ENCODE data around the gene DDIT3.
A peak's percentile ranks its signal among the peaks of the same experiment; 100 is the strongest.

DDIT3 gene

GRCh38 chr12:57547288-57548012 lies 27.1 kb upstream of the DDIT3 start:
- DNase-seq (ENCODE audit: low read depth in 2 of 3, low spot score in 1 of 3) = no peak

- DNase-seq (ENCODE audit: low read depth in 2 of 3, low spot score in 1 of 3) = peak; percentile 93 to 94 (median 93)
These were observed 26.3 kb upstream of the DDIT3 start, which contains the start of gene DCTN2 for GRCh38 chr12:57546438-57547287. TSS of gene DCTN2 (minus strand) at chr12:57547192. CDS start at chr12:57547063, 129 bp downstream.

- no peak for DNase-seq (ENCODE audit: low read depth in 2 of 3, low spot score in 1 of 3)
These were observed 25.6 kb upstream of the DDIT3 start for GRCh38 chr12:57545809-57546437.

- DNase-seq (ENCODE audit: low read depth in 2 of 3, low spot score in 1 of 3) = no peak
These were observed 23.3 kb upstream of the DDIT3 start for GRCh38 chr12:57543581-57543980.

- no peak for DNase-seq (ENCODE audit: low read depth in 2 of 3, low spot score in 1 of 3)
These were observed 21.4 kb upstream of the DDIT3 start for GRCh38 chr12:57541717-57542116.

GRCh38 chr12:57541001-57541400 lies 20.7 kb upstream of the DDIT3 start:
- DNase-seq (ENCODE audit: low read depth in 2 of 3, low spot score in 1 of 3) = no peak

GRCh38 chr12:57539134-57539768 lies 18.9 kb upstream of the DDIT3 start:
- no peak for DNase-seq (ENCODE audit: low read depth in 2 of 3, low spot score in 1 of 3)

- DNase-seq (ENCODE audit: low read depth in 2 of 3, low spot score in 1 of 3) = no peak
These were observed 16.3 kb upstream of the DDIT3 start for GRCh38 chr12:57536597-57536942.

GRCh38 chr12:57535764-57536596 lies 15.7 kb upstream of the DDIT3 start:
- DNase-seq (ENCODE audit: low read depth in 2 of 3, low spot score in 1 of 3) = no peak

- DNase-seq (ENCODE audit: low read depth in 2 of 3, low spot score in 1 of 3) = no peak
These were observed 14.8 kb upstream of the DDIT3 start for GRCh38 chr12:57534991-57535543.

- DNase-seq (ENCODE audit: low read depth in 2 of 3, low spot score in 1 of 3) = no peak
These were observed 13.9 kb upstream of the DDIT3 start for GRCh38 chr12:57534250-57534649.

GRCh38 chr12:57533108-57533507 lies 12.8 kb upstream of the DDIT3 start:
- no peak for DNase-seq (ENCODE audit: low read depth in 2 of 3, low spot score in 1 of 3)

GRCh38 chr12:57531836-57532235 lies 11.5 kb upstream of the DDIT3 start:
- DNase-seq (ENCODE audit: low read depth in 2 of 3, low spot score in 1 of 3) = no peak

- DNase-seq (ENCODE audit: low read depth in 2 of 3, low spot score in 1 of 3) = no peak
These were observed 10.3 kb upstream of the DDIT3 start for GRCh38 chr12:57530396-57531142.

GRCh38 chr12:57529831-57530230 lies 9.5 kb upstream of the DDIT3 start:
- DNase-seq (ENCODE audit: low read depth in 2 of 3, low spot score in 1 of 3) = no peak

- no peak for DNase-seq (ENCODE audit: low read depth in 2 of 3, low spot score in 1 of 3)
These were observed 8.7 kb upstream of the DDIT3 start for GRCh38 chr12:57528831-57529555.

GRCh38 chr12:57528176-57528575 lies 7.9 kb upstream of the DDIT3 start:
- no peak for DNase-seq (ENCODE audit: low read depth in 2 of 3, low spot score in 1 of 3)

- DNase-seq (ENCODE audit: low read depth in 2 of 3, low spot score in 1 of 3) = no peak
These were observed 6.9 kb upstream of the DDIT3 start for GRCh38 chr12:57527184-57527583.
